Transverse colon (tissue), 4 donors: ENCODE data around the gene MCF2L2. TPM values are rescaled to one million over a fixed set of nuclear protein-coding genes. Genes with fewer than 3 reads are reported as not detected.

Source experiments
- DNase-seq: peaks from one replicate; pipeline ENCODE4 v3.0.0-alpha.2; 2019
- H3K27ac ChIP-seq, 4 donors: fragments of 200-600 bp; sonication (generic); 2 replicates each; pipeline ENCODE4 v1.5.1; 2016 to 2018; ENCODE audit warnings: inconsistent platforms in 4 of 4
- H3K27me3 ChIP-seq: fragments of 200-600 bp; sonication (generic); 2 replicates; pipeline ENCODE4 v1.5.1; 2017; ENCODE audit warnings: inconsistent platforms
- H3K36me3 ChIP-seq, 4 donors: fragments of 200-600 bp; sonication (generic); 2 replicates each; pipeline ENCODE4 v1.5.1; 2017 to 2019; ENCODE audit warnings: inconsistent platforms in 4 of 4
- H3K4me1 ChIP-seq, 4 donors: fragments of 200-600 bp; sonication (generic); 2 replicates each; pipeline ENCODE4 v1.5.1; 2017 to 2020; ENCODE audit warnings: inconsistent platforms in 4 of 4
- H3K4me3 ChIP-seq, 4 donors: fragments of 200-600 bp; sonication (generic); 1 replicate in 1 of 4; 2 replicates in 3 of 4; pipeline versions ENCODE4 v1.5.1 to v1.6.1; 2017 to 2019; ENCODE audit warnings: inconsistent platforms in 4 of 4
- H3K9me3 ChIP-seq, 2 donors: fragments of 200-600 bp; sonication (generic); 2 replicates each; pipeline ENCODE4 v1.5.1; 2017 to 2019; ENCODE audit warnings: inconsistent platforms in 2 of 2
- CTCF ChIP-seq, 5 experiments: fragments of 200-600 bp in 3 of 5; fragments of 450-650 bp in 2 of 5; sonication (generic) in 3 of 5; IDR thresholded peaks; 1 replicate in 2 of 5; 2 replicates in 3 of 5; pipeline ENCODE4 v1.5.1; 2016 to 2017; ENCODE audit warnings: antibody characterized with exemption in 5 of 5, inconsistent platforms in 3 of 5, mild to moderate bottlenecking in 2 of 5, moderate library complexity in 1 of 5
- EP300 ChIP-seq: sonication (generic); formaldehyde crosslinking; IDR thresholded peaks from one replicate; pipeline ENCODE4 v1.6.1; 2017; ENCODE audit warnings: antibody characterized with exemption, low read depth
- POLR2A ChIP-seq: fragments of 450-650 bp; IDR thresholded peaks from one replicate; pipeline ENCODE4 v1.6.1; 2016; ENCODE audit warnings: antibody characterized with exemption, mild to moderate bottlenecking, moderate library complexity
- POLR2AphosphoS5 ChIP-seq, 3 donors: sonication (generic); formaldehyde crosslinking; IDR thresholded peaks; one replicate each; pipeline ENCODE4 v1.6.1; 2016; ENCODE audit warnings: antibody characterized with exemption in 3 of 3
- WGBS, 2 donors: methylation state at CpG; one replicate each; pipeline ENCODE4 v1.1.5; 2018; ENCODE audit warnings: low coverage in 1 of 2; 5-methylcytosine and 5-hydroxymethylcytosine counted together
- in situ Hi-C, 4 donors: fragments of 200-750 bp; cut with MboI; loops; one replicate each; pipeline versions ENCODE4 v1.15.0 to v1.15.1; 2017; ENCODE audit warnings: low sequenced_read_pairs in 3 of 4, low pct_ligation_motif_present in 1 of 4, low pct_unique_long_range_greater_than_20kb in 1 of 4
- intact Hi-C: fragments of 100-400 bp; cut with DNase I; formaldehyde crosslinking; loops from one replicate; pipeline ENCODE4 v1.15.1; 2023; ENCODE audit warnings: low total_unique reads
- total RNA-seq, 4 donors: library from RNA; depleted of rRNA; stranded (reverse); fragments of >200 nt; gene quantifications; one replicate each; pipeline ENCODE4 v1.1.0, GENCODE V29; 2016

Gene MCF2L2
- total RNA-seq, 4 donors from 2014 or later = 0.20 to 3.7 (median 2.0) TPM

DNA sequence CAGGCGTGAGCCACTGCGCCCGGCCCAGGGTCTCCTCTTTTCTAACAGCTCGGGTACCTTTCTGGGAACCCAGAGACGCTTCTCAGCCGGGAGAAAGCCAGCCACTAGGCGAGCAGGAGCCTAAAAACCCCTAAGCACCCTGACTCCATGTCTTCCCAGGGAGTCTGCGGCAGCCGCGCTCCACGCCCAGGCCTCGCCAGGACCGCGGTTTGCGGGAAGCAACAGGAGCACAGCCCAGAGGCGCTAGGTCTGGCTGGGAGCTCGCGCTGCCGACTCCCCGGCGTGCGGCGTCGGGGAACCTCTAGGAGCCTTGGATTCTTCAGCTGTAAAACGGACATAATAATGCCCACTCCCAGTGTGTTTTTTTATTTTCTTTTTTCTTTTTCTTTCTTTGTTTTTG lies 264.9 kb downstream of the MCF2L2 start:
- intact Hi-C loops = no loop called here
- in situ Hi-C loops = no loop called here
- TF ChIP-seq EP300 (no peak), POLR2AphosphoS5 (IDR thresholded peaks at IDR 0.05) (no peak), CTCF (IDR thresholded peaks at IDR 0.05) (no peak), POLR2A (no peak)

GRCh38 chr3:183161552-183162336 lies 266.7 kb downstream of the MCF2L2 start:
- Histone ChIP-seq H3K9me3 (no peaks in the 10 kb centered on the region), H3K4me3 (peak overlapping the region in 3 of 4 donors; percentile 58 to 74 (median 61)), H3K27me3 (peaks cover 28% of the 10 kb centered on the region), H3K4me1 (peaks cover 0 to 14% (median 12%) of the 10 kb centered on the region in 4 donors), H3K36me3 (no peaks in the 10 kb centered on the region), H3K27ac (no peak overlapping the region)
- WGBS, 2 donors = 35 to 37% methylated on average over 14 to 25 of the region's 25 CpGs
- no peak for DNase-seq
- no peak for TF ChIP-seq EP300
- intact Hi-C loops (no loop called here), in situ Hi-C loops (no loop called here)

More for the DNA sequence above, 264.9 kb downstream of the MCF2L2 start:
- H3K27me3 ChIP-seq = peaks cover 28% of the 10 kb centered on the region
- 94% methylated on average over 25 of the region's 25 CpGs; no CpG with 5 or more reads in 1 of the 2 donors for WGBS, 2 donors
- no peaks in the 10 kb centered on the region for H3K9me3 ChIP-seq
- H3K4me1 ChIP-seq = peaks cover 0 to 14% (median 12%) of the 10 kb centered on the region in 4 donors
- no peak for DNase-seq
- H3K27ac ChIP-seq = no peak overlapping the region
- H3K4me3 ChIP-seq = no peak overlapping the region
- H3K36me3 ChIP-seq = no peaks in the 10 kb centered on the region

GRCh38 chr3:183160616-183161015 lies 267.8 kb downstream of the MCF2L2 start:
- H3K4me1 ChIP-seq = peaks cover 0 to 14% (median 12%) of the 10 kb centered on the region in 4 donors
- H3K27me3 ChIP-seq = peaks cover 28% of the 10 kb centered on the region
- no peak for DNase-seq
- 89 to 93% methylated on average over 4 to 5 of the region's 5 CpGs for WGBS, 2 donors
- H3K4me3 ChIP-seq = no peak overlapping the region
- no peak for TF ChIP-seq EP300
- TF ChIP-seq CTCF (IDR thresholded peaks at IDR 0.05) = no peak
- no peak for TF ChIP-seq POLR2A
- no peak for TF ChIP-seq POLR2AphosphoS5 (IDR thresholded peaks at IDR 0.05)
- in situ Hi-C loops (no loop called here), intact Hi-C loops (no loop called here)
- no peak overlapping the region for H3K27ac ChIP-seq
- no peaks in the 10 kb centered on the region for H3K36me3 ChIP-seq
- no peaks in the 10 kb centered on the region for H3K9me3 ChIP-seq

DNA sequence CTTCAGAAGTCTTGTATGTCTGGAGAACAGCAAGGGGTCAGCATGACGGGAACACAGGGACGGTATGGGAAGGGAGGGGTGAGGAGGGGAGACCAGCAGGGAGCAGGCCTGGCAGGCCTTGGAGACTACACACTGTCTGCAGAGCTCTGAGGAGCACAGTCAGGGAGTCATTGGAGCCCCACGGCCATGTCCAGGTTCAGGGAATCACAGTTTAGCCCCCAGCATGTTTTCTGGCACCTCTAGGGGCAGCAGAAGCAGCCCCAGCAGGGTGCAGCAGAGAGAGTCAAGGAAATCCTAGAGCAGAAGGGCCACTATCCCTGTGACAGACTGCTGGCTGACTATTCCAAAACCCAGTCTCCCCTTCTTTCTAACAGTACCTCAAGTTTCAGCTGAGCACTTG lies 269.1 kb downstream of the MCF2L2 start:
- H3K4me1 ChIP-seq = peaks cover 0 to 14% (median 12%) of the 10 kb centered on the region in 4 donors
- no peak overlapping the region for H3K27ac ChIP-seq
- 78% methylated on average over 3 of the region's 3 CpGs; no CpG with 5 or more reads in 1 of the 2 donors for WGBS, 2 donors
- intact Hi-C loops = no loop called here
- DNase-seq = no peak
- H3K27me3 ChIP-seq = peaks cover 28% of the 10 kb centered on the region
- H3K36me3 ChIP-seq = no peaks in the 10 kb centered on the region
- H3K4me3 ChIP-seq = no peak overlapping the region
- in situ Hi-C loops = no loop called here
- TF ChIP-seq EP300 (no peak), POLR2AphosphoS5 (IDR thresholded peaks at IDR 0.05) (no peak), POLR2A (no peak), CTCF (IDR thresholded peaks at IDR 0.05) (no peak)
- no peaks in the 10 kb centered on the region for H3K9me3 ChIP-seq
